CD14-positive monocyte (primary cell): Measurements from ENCODE around the gene FAM241B. TPM values are rescaled to one million over a fixed set of nuclear protein-coding genes. Genes with fewer than 3 reads are reported as not detected.

Experiments
- DNase-seq, 3 donors: peaks; one replicate each; pipeline ENCODE4 v3.0.0-alpha.2; 2011 to 2022
- H2AFZ ChIP-seq: 2 replicates; pipeline ENCODE4 v1.6.0; 2012; ENCODE audit warnings: mild to moderate bottlenecking, low read depth, low read length, inconsistent platforms; ENCODE audit not compliant: insufficient read depth, poor library complexity, severe bottlenecking
- H3K27ac ChIP-seq, 2 donors: 1 replicate in 1 of 2; 2 replicates in 1 of 2; pipeline ENCODE4 v1.5.1; 2012 to 2013; ENCODE audit warnings: low read length in 2 of 2, control low read depth in 1 of 2, inconsistent platforms in 1 of 2, low read depth in 1 of 2, mild to moderate bottlenecking in 1 of 2
- H3K27me3 ChIP-seq, 2 donors: one replicate each; pipeline versions ENCODE4 v1.6.0 to v1.6.1; 2011 to 2013; ENCODE audit warnings: low read length in 2 of 2; ENCODE audit not compliant: control insufficient read depth in 2 of 2, insufficient read depth in 2 of 2
- H3K36me3 ChIP-seq, 2 donors: replicated peaks in 1 of 2; 1 replicate in 1 of 2; 2 replicates in 1 of 2; pipeline versions ENCODE4 v1.5.1 to v1.6.1; 2012 to 2013; ENCODE audit warnings: low read length in 2 of 2, control low read depth in 1 of 2, inconsistent platforms in 1 of 2, mild to moderate bottlenecking in 1 of 2; ENCODE audit not compliant: insufficient read depth in 2 of 2, control insufficient read depth in 1 of 2
- H3K4me1 ChIP-seq, 2 donors: 1 replicate in 1 of 2; 2 replicates in 1 of 2; pipeline versions ENCODE4 v1.5.1 to v1.6.1; 2012 to 2013; ENCODE audit warnings: low read length in 2 of 2, control low read depth in 1 of 2, inconsistent platforms in 1 of 2, mild to moderate bottlenecking in 1 of 2, moderate library complexity in 1 of 2; ENCODE audit not compliant: insufficient read depth in 2 of 2, control insufficient read depth in 1 of 2
- H3K4me2 ChIP-seq: replicated peaks from 2 replicates; pipeline ENCODE3; 2012; ENCODE audit warnings: low read length, moderate library complexity, mild to moderate bottlenecking; ENCODE audit not compliant: poor library complexity, severe bottlenecking; ENCODE audit errors: extremely low read depth
- H3K4me3 ChIP-seq, 3 experiments: fragments of 200-600 bp in 1 of 3; sonication (generic) in 1 of 3; replicated peaks in 1 of 3; 1 replicate in 2 of 3; 2 replicates in 1 of 3; pipeline ENCODE4 v1.5.1; 2011 to 2013; ENCODE audit warnings: low read length in 3 of 3, mild to moderate bottlenecking in 3 of 3, control low read depth in 2 of 3, low read depth in 2 of 3, inconsistent platforms in 1 of 3, moderate library complexity in 1 of 3
- H3K79me2 ChIP-seq: 2 replicates; pipeline ENCODE4 v1.6.0; 2012; ENCODE audit warnings: mild to moderate bottlenecking, control low read depth, inconsistent platforms, low read length, moderate library complexity; ENCODE audit not compliant: insufficient read depth
- H3K9ac ChIP-seq: 2 replicates; pipeline ENCODE4 v1.6.0; 2017; ENCODE audit warnings: low read length, mild to moderate bottlenecking; ENCODE audit not compliant: insufficient read depth, poor library complexity, severe bottlenecking
- H3K9me3 ChIP-seq, 2 donors: replicated peaks in 1 of 2; 1 replicate in 1 of 2; 2 replicates in 1 of 2; pipeline versions ENCODE4 v1.5.1 to v1.6.1; 2012 to 2013; ENCODE audit warnings: low read length in 2 of 2, control low read depth in 1 of 2; ENCODE audit not compliant: control insufficient read depth in 1 of 2, insufficient read depth in 1 of 2
- H4K20me1 ChIP-seq: 2 replicates; pipeline ENCODE4 v1.6.0; 2012; ENCODE audit warnings: mild to moderate bottlenecking, low read length, control low read depth, moderate library complexity; ENCODE audit not compliant: insufficient read depth
- H3K27ac Mint-ChIP-seq, 7 donors: one replicate each; pipeline ENCODE4 v1.8.0; 2020; ENCODE audit warnings: mild to moderate bottlenecking in 7 of 7, mixed read lengths in 7 of 7, moderate library complexity in 6 of 7, inconsistent platforms in 2 of 7
- H3K27me3 Mint-ChIP-seq, 3 donors: one replicate each; pipeline ENCODE4 v1.8.0; 2021 to 2022; ENCODE audit warnings: low read depth in 3 of 3, mild to moderate bottlenecking in 3 of 3, mixed read lengths in 3 of 3, moderate library complexity in 3 of 3, inconsistent platforms in 1 of 3
- H3K36me3 Mint-ChIP-seq, 2 donors: one replicate each; pipeline ENCODE4 v1.8.0; 2020; ENCODE audit warnings: mixed read lengths in 2 of 2, inconsistent platforms in 1 of 2, mild to moderate bottlenecking in 1 of 2
- H3K4me1 Mint-ChIP-seq: one replicate; pipeline ENCODE4 v1.8.0; 2020; ENCODE audit warnings: mild to moderate bottlenecking, mixed read lengths
- H3K4me3 Mint-ChIP-seq, 2 donors: one replicate each; pipeline ENCODE4 v1.8.0; 2020; ENCODE audit warnings: mild to moderate bottlenecking in 2 of 2, mixed read lengths in 2 of 2, moderate library complexity in 1 of 2
- H3K9me3 Mint-ChIP-seq, 7 donors: one replicate each; pipeline ENCODE4 v1.8.0; 2020 to 2022; ENCODE audit warnings: mixed read lengths in 7 of 7, mild to moderate bottlenecking in 6 of 7, moderate library complexity in 6 of 7, inconsistent platforms in 2 of 7
- WGBS: methylation state at CpG from one replicate; pipeline ENCODE4 v1.1.5; 2013; ENCODE audit warnings: missing lambda C conversion rate; ENCODE audit not compliant: insufficient coverage; 5-methylcytosine and 5-hydroxymethylcytosine counted together
- intact Hi-C, 2 donors: fragments of 100-400 bp; cut with micrococcal nuclease; formaldehyde crosslinking; loops; one replicate each; pipeline versions ENCODE4 v1.15.0 to v1.15.1; 2023
- polyA plus RNA-seq, 3 donors: library from polyadenylated mRNA; depleted of rRNA in 1 of 3; unstranded in 2 of 3; stranded (reverse) in 1 of 3; fragments of 300-500 nt in 2 of 3; fragments of >200 nt in 1 of 3; fragmentation: Illumina TruSeq in 2 of 3; gene quantifications; 1 replicate in 2 of 3; 2 replicates in 1 of 3; pipeline ENCODE4 v1.2.3, GENCODE V29; 2012 to 2021
- TF ChIP-seq, protein P1 (sequence below): fragments of 200-600 bp; IDR thresholded peaks from one replicate; pipeline ENCODE4 v1.8.0; 2022; ENCODE audit warnings: antibody characterized with exemption, mild to moderate bottlenecking

FAM241B gene
- polyA plus RNA-seq, 3 donors: not detected

GRCh38 chr10:69653561-69653960 is 23.5 kb downstream of the FAM241B start:
- H3K27ac ChIP-seq: no peak overlapping the region
- H3K27me3 Mint-ChIP-seq: peaks cover 11 to 17% (median 12%) of the 10 kb centered on the region in 3 donors
- no peaks in the 10 kb centered on the region for H3K36me3 ChIP-seq
- H3K9me3 Mint-ChIP-seq: peaks cover 0 to 9% (median 6%) of the 10 kb centered on the region in 7 donors
- no peak overlapping the region for H3K9ac ChIP-seq
- H3K27me3 ChIP-seq: no peaks in the 10 kb centered on the region
- TF ChIP-seq, protein P1, sequence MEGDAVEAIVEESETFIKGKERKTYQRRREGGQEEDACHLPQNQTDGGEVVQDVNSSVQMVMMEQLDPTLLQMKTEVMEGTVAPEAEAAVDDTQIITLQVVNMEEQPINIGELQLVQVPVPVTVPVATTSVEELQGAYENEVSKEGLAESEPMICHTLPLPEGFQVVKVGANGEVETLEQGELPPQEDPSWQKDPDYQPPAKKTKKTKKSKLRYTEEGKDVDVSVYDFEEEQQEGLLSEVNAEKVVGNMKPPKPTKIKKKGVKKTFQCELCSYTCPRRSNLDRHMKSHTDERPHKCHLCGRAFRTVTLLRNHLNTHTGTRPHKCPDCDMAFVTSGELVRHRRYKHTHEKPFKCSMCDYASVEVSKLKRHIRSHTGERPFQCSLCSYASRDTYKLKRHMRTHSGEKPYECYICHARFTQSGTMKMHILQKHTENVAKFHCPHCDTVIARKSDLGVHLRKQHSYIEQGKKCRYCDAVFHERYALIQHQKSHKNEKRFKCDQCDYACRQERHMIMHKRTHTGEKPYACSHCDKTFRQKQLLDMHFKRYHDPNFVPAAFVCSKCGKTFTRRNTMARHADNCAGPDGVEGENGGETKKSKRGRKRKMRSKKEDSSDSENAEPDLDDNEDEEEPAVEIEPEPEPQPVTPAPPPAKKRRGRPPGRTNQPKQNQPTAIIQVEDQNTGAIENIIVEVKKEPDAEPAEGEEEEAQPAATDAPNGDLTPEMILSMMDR: no peak
- peaks cover 2% of the 10 kb centered on the region for H3K4me1 Mint-ChIP-seq
- 90% methylated on average over 3 of the region's 6 CpGs for WGBS
- H3K9me3 ChIP-seq: peaks cover 0 to 7% of the 10 kb centered on the region in 2 donors
- no peak overlapping the region for H3K4me2 ChIP-seq
- H3K4me3 Mint-ChIP-seq: no peak overlapping the region
- intact Hi-C loops: no loop called here
- no peak overlapping the region for H2AFZ ChIP-seq
- no peaks in the 10 kb centered on the region for H3K79me2 ChIP-seq
- no peak for DNase-seq
- no peak overlapping the region for H3K4me3 ChIP-seq
- H3K27ac Mint-ChIP-seq: no peak overlapping the region
- no peaks in the 10 kb centered on the region for H4K20me1 ChIP-seq
- H3K4me1 ChIP-seq: no peaks in the 10 kb centered on the region
- no peaks in the 10 kb centered on the region for H3K36me3 Mint-ChIP-seq

- H3K4me3 Mint-ChIP-seq: no peak overlapping the region
- H3K9ac ChIP-seq: no peak overlapping the region
- no peaks in the 10 kb centered on the region for H4K20me1 ChIP-seq
- TF ChIP-seq, protein P1: no peak
- H3K9me3 Mint-ChIP-seq: peaks cover 0 to 9% (median 6%) of the 10 kb centered on the region in 7 donors
- H3K27me3 ChIP-seq: no peaks in the 10 kb centered on the region
- no peak overlapping the region for H3K4me3 ChIP-seq
- H3K36me3 ChIP-seq: no peaks in the 10 kb centered on the region
- no peak overlapping the region for H3K27ac Mint-ChIP-seq
- H3K9me3 ChIP-seq: peaks cover 0 to 7% of the 10 kb centered on the region in 2 donors
- no peaks in the 10 kb centered on the region for H3K36me3 Mint-ChIP-seq
- H2AFZ ChIP-seq: no peak overlapping the region
- peaks cover 7 to 16% (median 11%) of the 10 kb centered on the region in 3 donors for H3K27me3 Mint-ChIP-seq
- DNase-seq: no peak
- no peaks in the 10 kb centered on the region for H3K79me2 ChIP-seq
- no peak overlapping the region for H3K4me2 ChIP-seq
- no peaks in the 10 kb centered on the region for H3K4me1 ChIP-seq
- WGBS: 93% methylated on average over 18 of the region's 20 CpGs
- H3K27ac ChIP-seq: no peak overlapping the region
- H3K4me1 Mint-ChIP-seq: peaks cover 2% of the 10 kb centered on the region
- intact Hi-C loops: no loop called here
Observed at GRCh38 chr10:69655124-69655867, 25.2 kb downstream of the FAM241B start.
